ENCODE data around the gene ALS2CL. TPM values are rescaled to one million over a fixed set of nuclear protein-coding genes. Genes with fewer than 3 reads are reported as not detected.

The ALS2CL gene
- total RNA-seq, 1 experiment from 2014 or later = 67.5 TPM

- H3K36me3 ChIP-seq (ENCODE audit: low read depth) = no peaks in the 10 kb centered on the region
- no peak overlapping the region for H2AFZ ChIP-seq
- no TSS peak for BruUV-seq (replicated peaks)
- no peaks in the 10 kb centered on the region for H3F3A ChIP-seq (ENCODE audit: insufficient read depth, low read depth)
- H3K9me3 ChIP-seq (ENCODE audit: insufficient read depth, low read depth) = no peaks in the 10 kb centered on the region
- H3K4me3 ChIP-seq = no peak overlapping the region
- no peak overlapping the region for H3K27ac ChIP-seq
- no peak for DNase-seq
- H3K4me1 ChIP-seq (replicated peaks; ENCODE audit: insufficient read depth) = no peaks in the 10 kb centered on the region
- H4K20me1 ChIP-seq (ENCODE audit: insufficient read depth) = no peaks in the 10 kb centered on the region
- no peaks in the 10 kb centered on the region for H3K9me2 ChIP-seq (ENCODE audit: insufficient read depth)
- H3K79me2 ChIP-seq (ENCODE audit: low read depth) = no peaks in the 10 kb centered on the region
- no peak overlapping the region for H3K4me2 ChIP-seq
- H3K27me3 ChIP-seq (ENCODE audit: insufficient read depth, low read depth) = no peaks in the 10 kb centered on the region
- intact Hi-C loops (cut with micrococcal nuclease; ENCODE audit: unreplicated experiment) = no loop called here
- ChIA-PET CTCF (no interaction called here), POLR2A (ENCODE audit: unreplicated experiment) (no interaction called here)
- TF ChIP-seq EZH2 (IDR thresholded peaks at IDR 0.05; ENCODE audit: low read depth) (no peak), CTCF (conservative IDR thresholded peaks at IDR 0.05) (no peak)
These were observed 29.0 kb upstream of the ALS2CL start for GRCh38 chr3:46722443-46722842.

- CTCF ChIA-PET = interaction anchor here (0.5 to 0.8 kb wide), 2 partner anchors 16 to 599 kb away, joined by 3 read pairs; no protein-coding TSS in a partner anchor
- BruUV-seq (replicated peaks) = no TSS peak
- no peak overlapping the region for H3K4me3 ChIP-seq
- TF ChIP-seq CTCF (conservative IDR thresholded peaks at IDR 0.05) = no peak
- no peak for TF ChIP-seq EZH2 (IDR thresholded peaks at IDR 0.05; ENCODE audit: low read depth)
- DNase-seq = no peak
- H2AFZ ChIP-seq = no peak overlapping the region
- intact Hi-C loops (cut with micrococcal nuclease; ENCODE audit: unreplicated experiment) = no loop called here
- no peaks in the 10 kb centered on the region for H3K9me3 ChIP-seq (ENCODE audit: insufficient read depth, low read depth)
- H3K27ac ChIP-seq = no peak overlapping the region
- H3K36me3 ChIP-seq (ENCODE audit: low read depth) = no peaks in the 10 kb centered on the region
- POLR2A ChIA-PET (ENCODE audit: unreplicated experiment) = no interaction called here
- no peaks in the 10 kb centered on the region for H4K20me1 ChIP-seq (ENCODE audit: insufficient read depth)
- no peaks in the 10 kb centered on the region for H3K79me2 ChIP-seq (ENCODE audit: low read depth)
- H3K4me2 ChIP-seq = no peak overlapping the region
- H3K4me1 ChIP-seq (replicated peaks; ENCODE audit: insufficient read depth) = no peaks in the 10 kb centered on the region
- H3K9me2 ChIP-seq (ENCODE audit: insufficient read depth) = no peaks in the 10 kb centered on the region
- H3F3A ChIP-seq (ENCODE audit: insufficient read depth, low read depth) = no peaks in the 10 kb centered on the region
- H3K27me3 ChIP-seq (ENCODE audit: insufficient read depth, low read depth) = no peaks in the 10 kb centered on the region
These were observed 27.5 kb upstream of the ALS2CL start for GRCh38 chr3:46721009-46721408.

GRCh38 chr3:46719735-46720271 lies 26.3 kb upstream of the ALS2CL start:
- Histone ChIP-seq H3K4me1 (replicated peaks; ENCODE audit: insufficient read depth) (no peaks in the 10 kb centered on the region), H3K27ac (no peak overlapping the region), H3K9me3 (ENCODE audit: insufficient read depth, low read depth) (no peaks in the 10 kb centered on the region), H3K79me2 (ENCODE audit: low read depth) (no peaks in the 10 kb centered on the region), H3K36me3 (ENCODE audit: low read depth) (no peaks in the 10 kb centered on the region), H3K4me3 (no peak overlapping the region), H4K20me1 (ENCODE audit: insufficient read depth) (no peaks in the 10 kb centered on the region), H2AFZ (no peak overlapping the region), H3F3A (ENCODE audit: insufficient read depth, low read depth) (no peaks in the 10 kb centered on the region), H3K27me3 (ENCODE audit: insufficient read depth, low read depth) (no peaks in the 10 kb centered on the region), H3K4me2 (no peak overlapping the region), H3K9me2 (ENCODE audit: insufficient read depth) (no peaks in the 10 kb centered on the region)
- intact Hi-C loops (cut with micrococcal nuclease; ENCODE audit: unreplicated experiment) = no loop called here
- no TSS peak for BruUV-seq (replicated peaks)
- DNase-seq = no peak
- no peak for TF ChIP-seq EZH2 (IDR thresholded peaks at IDR 0.05; ENCODE audit: low read depth)
- TF ChIP-seq CTCF (conservative IDR thresholded peaks at IDR 0.05) = no peak
- POLR2A ChIA-PET (ENCODE audit: unreplicated experiment) = no interaction called here
- CTCF ChIA-PET = no interaction called here

All from PC-9 (cell line).